ENCODE results near the gene CALML3.

CALML3 gene

DNA sequence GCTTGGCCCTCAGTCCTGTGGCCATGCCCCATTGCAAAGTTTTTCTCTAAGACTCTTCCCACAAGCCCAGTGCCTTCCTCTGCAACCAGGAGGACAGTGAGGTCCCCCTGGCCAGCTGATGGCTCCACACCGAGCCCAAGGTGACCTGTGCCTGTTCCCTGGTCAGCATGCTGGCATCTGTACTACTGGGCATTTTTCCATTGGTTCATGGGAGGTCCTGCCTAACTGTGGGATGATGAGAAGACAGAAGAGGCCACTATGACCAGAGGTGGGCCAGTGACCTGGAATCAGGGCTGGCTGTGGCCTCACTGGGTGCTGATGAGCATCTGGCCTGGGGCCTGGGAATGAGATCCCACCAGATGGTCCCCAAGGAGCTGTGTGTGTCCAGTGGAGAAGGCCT is 20.2 kb downstream of the CALML3 start:
- DNase-seq = no peak

DNA sequence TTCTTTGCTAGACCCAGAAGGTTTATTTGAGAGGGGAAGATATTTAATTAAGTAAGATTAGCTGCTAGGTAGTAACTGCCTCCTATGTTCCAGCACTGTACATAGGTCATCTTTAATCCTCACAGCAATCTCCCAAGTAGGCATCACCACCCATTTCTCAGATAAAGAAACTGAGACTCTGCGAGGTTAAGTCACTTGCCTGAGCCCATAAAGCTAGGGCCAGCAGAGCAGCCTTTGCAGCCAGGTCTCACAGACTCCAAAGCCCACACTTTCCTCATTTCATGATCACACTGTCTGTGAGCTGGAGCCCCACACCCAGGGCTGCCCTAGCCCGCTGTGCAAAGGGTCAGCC is 20.6 kb downstream of the CALML3 start:
- no peak for DNase-seq

DNA sequence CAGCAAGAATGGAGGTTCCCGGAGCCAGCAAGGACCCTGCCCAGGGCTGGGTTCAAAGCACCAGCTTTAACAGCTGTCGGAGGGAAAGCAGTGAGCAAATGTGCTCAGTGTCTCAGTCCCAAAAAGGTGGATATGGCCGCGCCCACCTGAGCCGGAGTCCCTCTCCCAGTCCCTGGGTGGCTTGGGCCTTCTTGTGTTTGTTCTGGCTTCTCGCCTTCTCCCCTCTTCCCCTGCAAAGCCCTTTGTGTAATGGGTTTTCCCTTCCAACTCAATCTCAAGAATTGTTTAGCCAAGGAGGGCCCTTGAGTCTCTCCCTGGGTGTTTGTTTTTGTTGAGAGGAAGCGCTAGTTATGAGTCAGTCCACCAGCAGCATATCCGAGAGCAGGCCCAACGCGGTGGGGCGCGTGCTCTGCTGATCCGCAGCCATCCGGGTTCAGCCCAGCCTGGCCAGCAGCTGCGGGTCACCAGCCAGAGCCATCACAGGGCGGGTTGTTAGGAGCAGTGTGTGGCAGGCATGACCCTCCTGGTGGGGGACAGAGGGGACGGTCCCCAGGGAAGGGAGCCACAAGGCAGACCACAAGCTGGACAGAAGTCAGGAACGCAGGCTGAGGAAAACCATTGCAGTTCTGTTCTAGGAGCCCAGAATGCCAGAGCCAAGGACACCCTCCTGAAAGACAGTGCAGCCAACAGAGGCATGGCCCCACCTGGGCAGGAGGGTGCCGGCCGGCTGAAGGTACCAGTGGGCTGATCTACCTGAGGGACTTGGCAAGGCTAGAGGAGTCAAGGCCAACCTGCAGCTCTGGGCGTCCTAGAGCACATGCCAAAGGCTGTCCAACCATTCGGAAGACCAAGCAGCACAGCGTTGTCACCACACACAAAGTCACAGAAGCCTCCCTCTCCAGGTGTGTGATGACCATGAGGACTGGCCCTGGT is 21.3 kb downstream of the CALML3 start:
- DNase-seq = peak; percentile 78

DNA sequence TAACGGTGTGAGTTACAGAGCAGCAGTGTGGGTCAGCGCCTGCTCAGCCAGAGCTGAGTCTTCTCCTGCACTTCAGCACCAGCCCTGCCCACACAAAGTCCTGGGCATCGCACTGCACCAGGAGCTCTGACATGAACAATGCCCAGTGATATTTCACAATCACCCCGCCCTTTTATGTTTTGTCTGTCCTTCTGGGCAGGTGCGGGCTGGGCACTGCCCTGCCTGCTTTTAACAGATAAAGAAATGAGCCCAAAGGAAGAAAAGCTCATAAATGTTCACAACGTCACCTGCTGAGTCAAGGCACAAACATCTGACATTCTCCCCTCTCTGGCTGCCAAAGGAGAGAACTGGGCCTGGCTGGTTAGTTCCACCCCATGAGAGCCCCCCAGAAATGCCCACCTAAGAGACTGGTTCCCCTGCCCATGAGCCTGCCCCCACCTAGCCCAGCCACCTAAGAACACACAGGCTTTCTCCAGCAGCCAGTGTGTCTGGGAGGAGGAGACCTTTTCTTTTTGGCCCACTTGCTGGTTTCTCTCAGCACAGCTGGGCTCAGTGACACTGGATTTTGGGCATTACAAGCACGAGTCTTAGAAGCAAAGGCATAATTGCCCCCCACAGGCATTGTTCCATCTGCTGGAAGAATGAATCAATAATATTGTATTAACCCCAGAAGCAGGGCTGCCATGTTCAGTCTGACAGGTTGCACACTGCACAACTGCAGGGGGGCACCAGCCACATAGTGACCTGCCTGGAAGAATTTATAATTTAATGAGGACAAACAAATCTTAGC is 22.3 kb downstream of the CALML3 start:
- DNase-seq = peak; percentile 55

DNA sequence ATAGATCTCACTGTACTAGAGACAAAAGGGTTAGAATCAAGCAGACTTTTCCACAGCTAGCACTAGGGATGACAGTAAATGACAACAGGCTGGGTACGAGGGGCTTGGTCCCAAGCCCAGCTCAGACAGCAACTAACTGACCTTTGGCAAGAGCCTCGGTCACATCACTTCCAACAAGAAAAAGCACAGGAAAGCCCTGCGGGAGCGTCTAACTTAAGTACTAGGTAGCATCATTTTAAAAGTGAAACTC is 22.8 kb downstream of the CALML3 start:
- DNase-seq = no peak

DNA sequence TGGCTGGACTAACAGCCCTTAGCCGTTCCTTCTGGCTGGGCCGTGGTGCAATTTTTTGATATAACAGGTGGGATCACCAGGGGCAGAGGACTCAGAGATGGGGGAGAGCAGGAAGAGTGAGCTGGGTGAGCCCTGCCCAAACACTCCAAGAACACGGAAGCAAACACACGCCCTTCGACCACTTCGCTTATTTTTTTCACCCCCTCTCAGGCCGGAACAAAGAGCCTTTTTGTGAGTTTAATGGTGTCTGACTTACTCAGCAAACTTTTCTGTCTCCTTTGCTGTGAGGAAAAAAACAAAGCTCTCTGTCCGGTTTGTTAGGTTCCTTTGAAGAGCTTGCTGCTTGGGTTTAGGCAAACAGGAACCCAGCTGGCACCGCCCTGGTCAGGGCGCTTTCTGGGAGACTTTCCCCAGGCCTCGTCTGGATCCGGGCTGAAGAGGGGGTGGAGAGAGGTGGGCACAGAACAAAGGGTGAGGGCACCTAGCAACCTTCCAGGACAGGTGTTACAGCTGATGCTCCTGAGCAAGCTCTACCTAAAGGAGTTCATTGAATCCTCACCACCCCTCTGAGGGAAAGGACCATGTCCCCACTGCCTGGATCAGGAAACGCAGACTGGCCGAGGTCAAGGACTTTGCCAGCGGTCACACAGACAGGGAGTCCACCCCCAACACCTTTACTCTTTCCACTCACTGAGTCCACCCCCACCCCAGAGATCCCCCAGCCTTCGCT is 23.3 kb downstream of the CALML3 start:
- DNase-seq = peak; percentile 37

DNA sequence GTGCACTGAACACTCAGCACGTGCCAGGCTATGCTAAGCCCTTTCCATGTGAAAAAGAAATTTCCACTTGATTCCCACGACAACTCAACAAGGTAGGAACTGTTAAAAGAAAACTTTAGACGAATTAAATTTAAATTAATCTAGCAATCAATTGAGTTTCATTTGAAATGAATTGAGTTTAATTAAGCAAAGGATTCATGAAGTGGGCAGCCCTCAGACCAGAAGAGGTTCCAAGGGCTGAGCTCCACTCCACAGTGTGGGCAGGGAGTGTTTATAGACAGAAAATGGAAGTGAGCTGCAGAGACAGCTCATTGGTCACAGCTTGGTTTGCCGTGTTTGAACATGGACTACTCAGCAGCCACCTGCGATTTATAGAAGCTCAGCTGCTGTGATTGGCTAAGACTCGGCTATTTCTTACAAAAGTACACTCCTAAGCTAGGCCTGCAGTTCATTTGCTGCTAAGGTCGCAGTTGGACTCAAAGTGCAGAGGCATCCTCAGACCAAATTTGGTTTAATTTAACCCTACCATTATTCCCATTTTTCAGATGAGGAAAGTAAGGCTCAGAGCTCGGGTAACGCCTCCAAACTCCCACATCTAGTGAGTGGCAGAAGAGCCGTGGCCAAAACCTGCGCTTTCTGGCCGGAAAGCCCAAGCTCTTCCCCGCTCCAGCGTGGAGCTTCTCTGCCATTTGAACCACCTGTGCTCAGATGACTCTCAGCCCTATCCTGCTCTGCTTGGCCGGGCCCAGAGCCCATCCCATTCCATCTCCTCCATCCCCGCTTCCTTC is 24.9 kb downstream of the CALML3 start:
- DNase-seq = no peak

DNA sequence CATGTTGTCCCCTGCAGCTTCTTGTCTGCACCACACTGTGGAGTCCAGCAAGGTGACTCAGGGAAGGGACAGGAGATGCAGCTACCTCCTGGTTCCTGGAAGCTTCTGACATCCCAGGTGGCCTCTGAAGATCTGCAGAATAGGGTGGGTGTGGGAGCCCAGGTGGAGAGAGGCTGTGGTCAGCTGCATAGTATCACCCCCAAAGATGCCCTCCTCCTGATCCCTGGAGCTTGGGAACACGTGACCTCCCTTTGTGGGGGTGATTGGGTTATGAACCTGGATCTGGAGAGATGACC is 25.4 kb downstream of the CALML3 start:
- no peak for DNase-seq

DNA sequence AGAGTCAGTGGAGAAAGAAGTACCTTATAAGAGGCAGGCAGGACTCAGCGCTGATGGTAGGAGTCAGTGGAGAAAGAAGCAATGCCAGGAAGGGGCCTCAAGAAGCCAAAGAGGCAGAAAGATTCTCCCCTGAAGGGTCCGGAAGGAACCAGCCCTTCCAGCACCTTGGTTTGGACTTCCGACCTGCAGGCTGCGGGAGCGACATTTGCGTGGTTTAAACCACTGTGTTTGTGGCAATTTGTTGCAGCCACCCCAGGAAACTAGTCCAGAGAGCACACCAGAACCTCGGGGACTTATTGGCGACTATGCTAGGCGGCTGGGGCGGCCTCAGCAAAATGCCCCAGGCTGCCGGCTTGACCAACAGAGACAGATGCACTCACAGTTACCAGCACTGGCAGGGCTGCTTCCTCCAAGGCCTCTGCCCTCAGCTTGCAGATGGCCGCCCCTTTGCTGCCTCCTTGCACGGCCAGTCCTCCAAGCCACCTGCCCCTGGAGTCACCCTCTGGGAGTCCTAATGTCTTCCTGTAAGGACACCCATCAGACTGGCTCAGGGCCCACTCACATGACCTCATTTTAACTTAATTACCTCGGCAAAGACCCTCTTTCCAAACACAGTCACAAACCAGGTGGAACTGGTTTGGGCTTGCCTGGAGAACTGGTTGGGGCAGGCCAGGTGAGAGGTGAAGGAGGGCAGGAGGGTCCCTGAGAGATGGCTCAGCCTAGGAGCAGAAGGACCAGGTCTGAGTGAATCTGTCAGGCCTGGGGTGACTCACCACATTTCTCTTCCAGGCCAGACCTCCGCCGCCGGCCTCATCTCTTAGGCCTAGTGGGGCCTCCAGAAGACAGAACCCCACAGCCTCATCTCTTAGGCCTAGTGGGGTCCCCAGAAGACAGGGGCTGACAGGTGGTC is 26.1 kb downstream of the CALML3 start:
- DNase-seq = peak; percentile 66

DNA sequence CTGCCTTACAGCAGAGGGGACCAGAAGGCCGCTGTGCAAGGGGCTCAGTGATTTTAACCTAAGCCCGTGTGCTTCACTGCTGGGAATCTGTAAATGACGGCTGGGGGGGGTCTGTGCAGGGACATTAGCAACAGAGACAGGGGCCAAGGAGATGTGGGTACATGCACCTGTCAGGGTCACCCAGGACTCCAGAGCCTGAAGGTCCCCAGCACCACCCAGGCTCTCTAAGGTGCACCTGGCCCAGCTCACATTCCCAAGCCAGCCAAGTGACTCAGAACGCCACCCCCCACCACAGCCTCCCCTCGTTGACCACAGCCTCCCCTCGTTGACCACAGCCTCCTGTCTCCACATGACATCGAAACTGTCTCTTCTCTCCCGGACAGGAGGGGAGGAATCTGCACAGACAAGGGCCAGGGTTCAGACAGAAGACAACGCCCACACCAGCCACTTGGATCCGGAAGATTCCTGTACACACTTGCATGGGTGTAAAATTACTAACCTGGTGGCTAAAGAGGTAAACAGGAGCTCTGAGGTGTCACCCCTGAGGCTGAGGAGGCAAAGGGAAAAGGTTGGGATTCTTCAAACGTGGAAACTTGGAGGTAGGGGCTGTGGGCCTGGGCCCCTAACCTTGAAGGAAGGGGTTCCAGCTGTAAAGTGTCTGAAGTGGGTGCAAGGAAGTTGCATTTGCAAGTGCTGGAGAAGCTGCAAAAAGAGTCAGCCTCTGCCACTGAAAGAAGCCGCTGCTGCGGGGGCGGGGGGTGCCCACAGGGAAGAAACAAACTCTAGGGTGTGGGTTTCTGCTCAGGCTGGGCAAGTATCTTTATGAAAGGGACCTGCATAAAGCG is 27.0 kb downstream of the CALML3 start:
- no peak for DNase-seq

DNA sequence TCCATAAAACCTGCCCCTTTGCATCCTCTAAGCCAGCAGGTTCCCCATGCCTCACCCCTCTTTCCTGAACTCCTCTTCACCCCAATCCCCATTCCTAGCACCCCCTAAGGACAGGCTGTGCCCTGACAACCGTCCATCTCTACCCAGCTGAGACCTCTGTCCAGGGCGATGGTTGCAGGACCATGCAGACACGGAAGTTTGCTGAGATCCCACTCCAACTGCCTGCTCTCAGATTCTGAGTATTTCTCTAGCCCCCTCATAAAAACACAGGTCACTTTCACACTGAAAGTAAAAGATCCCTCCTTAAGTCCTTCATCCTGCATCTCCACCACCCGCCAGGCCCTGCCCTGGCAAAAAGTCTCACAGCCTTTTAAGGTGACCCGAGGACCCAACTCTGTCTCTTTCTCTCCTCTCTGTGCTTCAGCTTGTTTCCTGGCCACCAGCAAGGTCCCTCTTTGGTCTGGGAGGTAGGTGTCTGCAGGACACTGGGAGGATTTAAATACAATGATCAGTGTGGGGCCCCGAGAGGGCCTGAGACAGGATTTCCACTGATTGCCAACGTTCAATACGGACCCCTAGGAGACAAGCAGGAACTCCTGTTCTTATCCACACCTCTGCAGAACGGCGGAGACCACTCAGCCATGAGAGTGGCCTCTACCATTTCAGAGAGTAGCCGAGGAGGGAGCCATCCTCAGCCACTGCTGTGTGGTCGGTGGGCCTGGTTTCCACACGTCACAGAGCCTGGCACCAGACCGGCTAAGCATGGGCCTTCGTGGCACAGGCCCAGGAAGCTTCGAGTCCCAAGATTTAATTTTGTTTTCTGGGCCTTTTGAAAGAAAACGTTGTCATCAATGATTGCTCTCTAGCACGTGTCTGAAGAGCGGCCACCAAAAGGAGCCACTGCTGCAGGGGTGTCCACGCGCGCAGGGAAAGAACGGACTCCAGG is 27.9 kb downstream of the CALML3 start:
- no peak for DNase-seq

DNA sequence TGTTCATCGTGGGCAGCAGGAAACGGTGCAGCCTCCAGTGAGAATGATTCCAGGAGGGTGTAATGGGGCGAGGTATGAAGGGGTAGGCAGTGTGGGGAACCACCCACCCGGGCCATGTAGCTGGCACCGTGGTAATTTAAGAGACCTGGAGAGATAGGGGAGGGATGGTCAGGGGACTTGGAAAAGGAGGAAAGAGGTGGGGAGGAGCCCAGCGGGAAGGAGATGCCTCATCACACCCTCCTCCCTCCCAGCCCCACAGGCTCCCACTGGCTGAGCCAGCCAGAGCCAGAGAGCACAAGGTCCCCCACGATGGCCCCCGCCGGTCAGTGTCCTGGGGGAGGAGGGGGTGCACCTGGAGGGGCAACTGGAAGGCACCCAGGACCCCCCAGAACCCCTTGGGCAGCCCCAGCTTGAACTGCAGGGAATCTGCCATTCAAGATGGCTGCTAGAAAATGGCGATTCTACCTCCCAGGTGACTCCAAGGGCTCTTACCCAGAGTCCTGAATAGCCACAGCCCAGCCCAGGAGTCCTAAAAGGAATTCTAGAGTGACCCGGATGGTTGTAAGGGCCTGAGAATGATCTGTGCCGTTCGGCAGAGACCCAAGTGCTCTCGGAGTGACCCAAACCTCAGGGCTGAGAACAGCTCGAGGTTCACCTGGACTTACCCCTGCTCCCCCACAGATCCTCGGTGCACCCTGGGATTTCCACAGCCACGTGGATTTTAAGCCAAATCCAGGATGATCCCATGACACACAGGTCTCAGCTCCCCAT is 28.8 kb downstream of the CALML3 start:
- DNase-seq = no peak

DNA sequence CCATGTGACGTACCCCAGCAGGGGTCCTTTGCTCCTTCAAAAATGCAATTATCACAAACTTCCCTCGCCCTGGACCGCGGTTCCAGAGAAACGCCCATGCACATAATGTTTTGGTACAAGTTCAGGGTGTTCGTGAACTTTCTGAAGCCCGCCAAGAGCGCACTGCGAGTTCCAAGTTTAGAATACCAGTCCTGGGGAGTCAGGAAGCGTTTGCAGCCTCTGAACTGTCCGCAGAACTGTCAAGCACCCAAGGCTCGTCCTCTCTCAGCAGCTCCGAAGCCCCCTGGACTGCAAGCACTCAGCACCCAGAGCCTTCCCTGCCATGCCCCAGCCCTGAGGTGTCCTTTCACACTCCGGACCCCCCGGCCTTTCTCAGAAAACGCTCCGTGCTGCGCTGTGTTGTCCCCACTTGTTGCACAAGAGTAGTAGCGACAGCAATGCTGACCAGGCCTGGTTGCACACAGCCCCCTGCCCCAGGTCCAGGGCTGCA is 30.3 kb downstream of the CALML3 start:
- no peak for DNase-seq

DNA sequence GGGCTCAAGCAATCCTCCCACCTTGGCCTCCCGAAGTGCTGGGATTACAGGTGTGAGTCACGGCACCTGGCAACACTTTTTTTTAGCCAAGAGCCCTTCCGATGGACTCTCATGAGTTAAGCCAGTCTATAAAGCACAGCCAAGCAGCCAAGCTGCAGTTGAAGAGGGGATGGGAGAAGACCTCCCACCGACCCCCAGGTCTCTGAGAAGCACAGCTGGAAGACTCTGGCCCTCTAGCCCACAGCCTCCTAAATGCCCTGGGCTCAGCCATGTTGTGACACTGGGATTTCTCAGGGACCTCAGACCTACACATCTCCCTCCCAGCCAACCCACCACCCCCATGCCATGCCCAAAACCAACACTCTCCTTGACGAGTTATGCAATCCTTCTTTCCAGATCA is 31.1 kb downstream of the CALML3 start:
- no peak for DNase-seq

DNA sequence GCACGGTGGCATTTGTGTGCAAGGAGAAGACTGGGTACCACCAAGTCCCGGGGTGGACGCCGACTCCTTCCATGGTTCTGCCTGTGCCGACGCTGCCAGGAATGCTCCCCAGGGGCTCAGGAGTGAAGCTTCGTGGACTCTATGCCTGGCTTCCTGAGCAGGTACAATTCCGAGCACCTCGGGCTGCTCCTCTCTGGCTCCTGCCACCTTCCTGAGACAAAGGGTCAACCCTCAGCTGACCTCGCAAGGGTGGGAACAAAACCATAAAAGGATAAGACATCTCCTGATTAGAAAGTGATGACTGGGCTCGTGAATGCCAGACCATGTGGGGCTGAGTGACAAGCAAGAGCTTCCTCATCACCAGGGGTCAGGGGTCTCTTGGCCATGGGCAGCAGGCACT is 31.8 kb downstream of the CALML3 start:
- no peak for DNase-seq

DNA sequence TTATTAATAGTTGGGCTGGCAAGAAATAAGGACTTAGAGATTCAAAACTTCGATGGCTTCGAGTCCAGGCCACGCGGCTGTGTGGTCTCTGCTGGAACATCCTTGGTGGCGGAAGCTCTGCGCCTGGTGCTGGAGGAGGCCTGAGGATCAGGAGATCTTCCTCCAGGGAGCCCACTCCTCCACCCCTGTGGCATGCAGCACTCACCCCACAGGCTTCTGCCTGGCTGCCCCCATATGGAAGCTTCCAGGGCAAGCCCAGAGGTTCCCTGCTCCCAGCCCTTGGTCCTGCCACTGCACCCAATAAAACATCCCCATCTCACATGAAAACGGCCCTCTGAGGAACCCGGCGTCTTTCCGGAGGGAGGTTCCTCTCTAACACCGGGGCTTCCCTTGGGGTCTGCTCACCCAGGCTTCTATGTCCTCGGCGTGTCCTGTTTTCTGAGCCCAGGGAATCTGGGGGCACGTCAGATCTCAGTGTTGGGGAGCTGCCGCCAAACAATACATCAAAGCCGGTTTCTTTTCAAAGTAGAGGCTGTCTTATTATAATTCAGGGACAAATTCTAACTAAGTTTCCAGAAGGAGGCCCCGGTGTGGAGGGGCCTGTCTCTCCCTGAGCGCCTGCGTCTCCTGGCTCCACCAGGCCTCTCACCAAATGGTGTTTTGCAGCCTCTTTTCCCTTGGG is 32.4 kb downstream of the CALML3 start:
- DNase-seq = no peak

DNA sequence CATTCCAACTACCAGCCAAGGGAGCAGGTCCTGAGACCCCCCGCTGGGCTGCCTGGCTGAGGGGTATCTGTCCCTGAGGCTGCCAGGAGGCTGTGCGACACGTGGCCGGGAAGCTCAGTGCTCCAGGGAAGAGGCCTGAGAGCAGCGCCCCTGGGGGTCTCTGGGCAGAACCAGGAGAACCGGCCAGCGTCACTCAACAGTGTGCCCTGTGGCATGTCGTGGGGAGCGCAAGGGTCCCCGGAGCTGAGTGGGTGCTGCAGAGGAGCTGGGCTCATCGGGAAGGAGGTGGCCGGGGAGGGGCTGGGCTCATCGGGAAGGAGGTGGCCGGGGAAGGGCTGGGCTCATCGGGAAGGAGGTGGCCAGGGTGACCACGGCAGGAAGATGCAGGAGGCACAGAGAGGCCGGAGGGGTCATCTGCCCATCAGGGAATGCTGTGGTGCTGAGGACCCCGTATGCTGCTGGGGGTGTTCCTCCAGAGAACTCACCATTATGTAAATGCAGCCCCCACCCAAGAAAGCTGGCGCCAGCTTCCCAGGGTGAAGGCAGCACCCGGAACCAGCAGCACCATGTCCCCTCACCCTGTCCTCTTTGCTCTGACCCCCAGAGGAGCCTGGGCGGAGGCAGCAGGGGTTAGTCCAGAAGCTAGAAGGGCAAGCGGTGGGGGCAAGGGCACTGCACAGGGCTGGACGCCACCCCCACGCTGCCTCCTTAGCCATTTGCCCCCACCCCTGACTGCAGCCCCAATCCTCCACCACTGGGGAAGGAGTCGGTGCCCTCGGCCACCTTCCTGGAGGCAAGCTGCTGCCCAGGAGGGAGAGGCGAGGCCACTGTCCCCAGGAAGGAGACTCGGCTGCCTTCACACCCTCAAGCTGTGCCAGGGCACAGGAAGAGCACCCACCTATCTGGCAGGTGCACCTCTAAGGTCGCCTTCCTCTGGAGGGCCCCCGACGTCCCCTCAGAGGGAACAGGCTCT is 33.3 kb downstream of the CALML3 start:
- DNase-seq = no peak

All from NCI-H2029 (cell line).